Thoracic aorta (tissue), 2 donors: ENCODE results near the gene ADAM20. TPM values are rescaled to one million over a fixed set of nuclear protein-coding genes. Genes with fewer than 3 reads are reported as not detected.

Experiments
- ATAC-seq: fragments of 150-250 bp; one replicate; pipeline ENCODE4 v1.8.0; 2017; ENCODE audit warnings: low read depth; ENCODE audit not compliant: insufficient number of reproducible peaks, low FRiP score
- DNase-seq: peaks from one replicate; pipeline ENCODE4 v3.0.0-alpha.2; 2020; ENCODE audit warnings: low spot score
- H3K27ac ChIP-seq, 2 donors: fragments of 200-600 bp; sonication (generic); 1 replicate in 1 of 2; 2 replicates in 1 of 2; pipeline ENCODE4 v1.5.1; 2016; ENCODE audit warnings: mild to moderate bottlenecking in 2 of 2, moderate library complexity in 2 of 2
- H3K27me3 ChIP-seq: fragments of 200-600 bp; sonication (generic); replicated peaks from 2 replicates; pipeline ENCODE4 v1.6.0; 2016; ENCODE audit warnings: mild to moderate bottlenecking; ENCODE audit not compliant: insufficient read depth
- H3K36me3 ChIP-seq: fragments of 200-600 bp; sonication (generic); one replicate; pipeline ENCODE4 v1.5.1; 2016
- H3K4me1 ChIP-seq, 2 donors: fragments of 200-600 bp; sonication (generic); 1 replicate in 1 of 2; 2 replicates in 1 of 2; pipeline versions ENCODE4 v1.5.1 to v1.6.0; 2016; ENCODE audit warnings: low read depth in 2 of 2, mild to moderate bottlenecking in 1 of 2; ENCODE audit not compliant: control insufficient read depth in 1 of 2
- H3K4me3 ChIP-seq: fragments of 200-600 bp; sonication (generic); 2 replicates; pipeline ENCODE4 v1.5.1; 2016; ENCODE audit warnings: mild to moderate bottlenecking
- H3K9me3 ChIP-seq: fragments of 200-600 bp; sonication (generic); 2 replicates; pipeline ENCODE4 v1.5.1; 2016
- total RNA-seq, 2 donors: library from RNA; depleted of rRNA; stranded (reverse); fragments of >200 nt; gene quantifications; one replicate each; pipeline versions ENCODE4 v1.1.0 to v1.2.3, GENCODE V29; 2016
- TF ChIP-seq, protein P1 (sequence below): fragments of 200-600 bp; sonication (generic); IDR thresholded peaks from one replicate; pipeline ENCODE4 v1.5.1; 2019; ENCODE audit warnings: antibody characterized with exemption

ADAM20 gene
- total RNA-seq, 2 donors from 2014 or later = 1.9 to 3.5 TPM

DNA sequence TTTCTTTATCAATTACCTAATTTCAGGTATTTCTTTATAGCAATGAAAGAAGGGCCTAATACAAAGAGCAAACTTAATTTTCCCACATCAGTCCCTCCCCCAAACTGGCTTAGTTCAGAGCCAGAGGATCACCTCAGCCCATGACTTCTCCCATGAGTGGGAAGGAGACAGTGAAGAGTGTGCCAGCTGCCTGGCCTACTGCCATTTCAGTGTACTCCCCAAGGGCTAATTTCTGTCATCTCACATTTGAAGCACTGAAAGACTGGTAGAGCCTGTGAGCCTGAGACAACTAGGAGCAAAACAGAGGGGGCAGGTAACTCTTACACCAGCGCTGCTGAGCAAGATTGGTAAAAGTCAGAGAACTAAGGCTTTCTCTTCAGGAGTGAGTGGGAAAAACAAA, 29.1 kb upstream of the ADAM20 start:
- no peak for ATAC-seq
- TF ChIP-seq, protein P1, sequence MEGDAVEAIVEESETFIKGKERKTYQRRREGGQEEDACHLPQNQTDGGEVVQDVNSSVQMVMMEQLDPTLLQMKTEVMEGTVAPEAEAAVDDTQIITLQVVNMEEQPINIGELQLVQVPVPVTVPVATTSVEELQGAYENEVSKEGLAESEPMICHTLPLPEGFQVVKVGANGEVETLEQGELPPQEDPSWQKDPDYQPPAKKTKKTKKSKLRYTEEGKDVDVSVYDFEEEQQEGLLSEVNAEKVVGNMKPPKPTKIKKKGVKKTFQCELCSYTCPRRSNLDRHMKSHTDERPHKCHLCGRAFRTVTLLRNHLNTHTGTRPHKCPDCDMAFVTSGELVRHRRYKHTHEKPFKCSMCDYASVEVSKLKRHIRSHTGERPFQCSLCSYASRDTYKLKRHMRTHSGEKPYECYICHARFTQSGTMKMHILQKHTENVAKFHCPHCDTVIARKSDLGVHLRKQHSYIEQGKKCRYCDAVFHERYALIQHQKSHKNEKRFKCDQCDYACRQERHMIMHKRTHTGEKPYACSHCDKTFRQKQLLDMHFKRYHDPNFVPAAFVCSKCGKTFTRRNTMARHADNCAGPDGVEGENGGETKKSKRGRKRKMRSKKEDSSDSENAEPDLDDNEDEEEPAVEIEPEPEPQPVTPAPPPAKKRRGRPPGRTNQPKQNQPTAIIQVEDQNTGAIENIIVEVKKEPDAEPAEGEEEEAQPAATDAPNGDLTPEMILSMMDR = no peak

DNA sequence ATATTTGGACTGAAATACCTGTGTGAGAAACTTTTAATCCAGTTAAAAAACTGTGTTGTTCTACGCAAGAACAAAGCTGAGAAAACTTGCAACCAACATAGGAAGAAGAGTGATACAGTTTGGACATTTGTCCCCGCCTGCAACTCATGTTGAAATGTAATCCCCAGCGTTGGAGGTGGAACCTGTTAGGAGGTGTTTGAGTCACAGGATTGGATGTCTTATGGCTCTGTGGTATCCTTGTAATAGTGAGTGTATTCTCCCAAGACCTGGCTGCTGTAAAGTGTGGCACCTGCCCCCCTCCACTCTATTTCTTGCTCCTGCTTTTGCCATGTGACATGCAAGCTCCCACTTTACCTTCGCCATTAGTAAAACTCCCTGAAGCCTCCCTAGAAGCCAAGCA, 28.6 kb upstream of the ADAM20 start:
- Histone ChIP-seq H3K9me3 (no peaks in the 10 kb centered on the region), H3K4me3 (no peak overlapping the region), H3K27me3 (no peaks in the 10 kb centered on the region), H3K27ac (no peak overlapping the region), H3K4me1 (no peaks in the 10 kb centered on the region), H3K36me3 (peaks cover 25% of the 10 kb centered on the region)
- TF ChIP-seq, protein P1 = no peak
- DNase-seq = no peak
- no peak for ATAC-seq

More for the DNA sequence above, 29.1 kb upstream of the ADAM20 start:
- no peak for DNase-seq
- Histone ChIP-seq H3K9me3 (no peaks in the 10 kb centered on the region), H3K27me3 (no peaks in the 10 kb centered on the region), H3K36me3 (peaks cover 28% of the 10 kb centered on the region), H3K4me1 (no peaks in the 10 kb centered on the region), H3K4me3 (no peak overlapping the region), H3K27ac (no peak overlapping the region)

DNA sequence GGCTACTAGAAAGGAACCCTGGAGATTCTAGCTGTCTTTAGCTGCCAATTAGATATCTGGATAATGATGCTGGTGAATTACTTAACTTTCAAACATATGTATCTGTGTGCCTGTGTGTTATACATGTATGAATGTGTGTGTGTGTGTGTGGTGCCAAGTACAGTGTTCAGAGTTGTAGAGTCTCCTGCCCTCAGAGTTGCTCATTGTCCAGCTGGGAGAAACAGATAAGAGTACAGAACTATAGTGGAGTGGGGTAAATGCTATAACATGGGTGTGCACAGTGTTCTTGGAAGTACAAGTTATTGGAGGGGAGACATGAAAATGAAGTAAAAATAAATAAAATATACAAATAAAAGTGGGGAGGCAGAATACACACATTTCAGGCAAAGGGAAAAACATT, 23.6 kb upstream of the ADAM20 start:
- Histone ChIP-seq H3K4me1 (no peaks in the 10 kb centered on the region), H3K27me3 (no peaks in the 10 kb centered on the region), H3K9me3 (no peaks in the 10 kb centered on the region), H3K4me3 (no peak overlapping the region), H3K36me3 (peaks cover 12% of the 10 kb centered on the region), H3K27ac (no peak overlapping the region)
- ATAC-seq (no peak), DNase-seq (no peak)
- TF ChIP-seq, protein P1 = no peak

DNA sequence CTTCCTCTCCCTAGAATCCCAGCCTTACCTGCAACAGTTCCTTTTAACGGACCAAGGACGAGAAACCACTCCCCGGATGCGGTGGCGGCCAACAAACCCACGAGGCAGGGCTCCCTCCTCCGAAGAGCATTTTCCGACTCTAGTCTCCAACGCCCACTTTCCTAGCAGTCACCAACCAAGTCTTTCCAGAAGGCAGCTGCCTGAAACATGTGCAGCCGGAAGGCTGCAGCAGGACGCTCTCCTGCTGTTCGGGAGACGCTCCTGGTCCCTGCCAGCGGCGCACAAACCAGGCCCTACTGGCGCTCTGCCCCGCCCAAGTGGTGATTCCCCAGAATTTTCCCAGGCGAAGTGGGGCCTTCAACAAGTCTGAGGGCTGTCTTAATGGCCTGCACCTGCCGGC, 21.1 kb upstream of the ADAM20 start:
- DNase-seq (no peak), ATAC-seq (no peak)
- Histone ChIP-seq H3K4me3 (no peak overlapping the region), H3K9me3 (no peaks in the 10 kb centered on the region), H3K27me3 (no peaks in the 10 kb centered on the region), H3K4me1 (no peaks in the 10 kb centered on the region), H3K27ac (no peak overlapping the region), H3K36me3 (peaks cover 4% of the 10 kb centered on the region)
- TF ChIP-seq, protein P1 = no peak

DNA sequence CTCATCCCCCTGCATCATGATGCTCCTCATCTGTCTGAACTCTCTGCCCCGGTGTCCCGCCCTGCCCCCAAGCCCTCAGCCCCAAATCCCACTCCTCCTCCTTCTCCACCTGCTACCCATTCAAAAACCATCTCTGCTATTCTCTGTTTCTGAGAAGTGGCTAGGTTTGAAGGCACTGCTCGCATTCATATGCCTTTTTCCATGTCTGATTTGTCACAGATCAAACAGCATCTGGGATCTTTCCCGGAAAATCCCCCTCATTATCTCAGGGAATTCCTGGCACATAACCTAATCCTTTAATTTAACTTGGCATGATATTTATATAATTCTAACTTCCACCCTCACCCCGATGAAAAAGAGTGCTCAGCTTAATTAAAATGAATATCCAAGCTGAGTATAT, 3.3 kb upstream of the ADAM20 start:
- ATAC-seq (no peak), DNase-seq (no peak)
- H3K4me1 ChIP-seq = no peaks in the 10 kb centered on the region
- no peaks in the 10 kb centered on the region for H3K36me3 ChIP-seq
- no peaks in the 10 kb centered on the region for H3K27me3 ChIP-seq
- no peak overlapping the region for H3K27ac ChIP-seq
- peaks cover 4% of the 10 kb centered on the region for H3K9me3 ChIP-seq
- TF ChIP-seq, protein P1 = no peak
- H3K4me3 ChIP-seq = no peak overlapping the region
